Non-pigmented ciliary epithelial cell (primary cell): ENCODE data around the gene SPINK14.

Experiments used
- DNase-seq: peaks from one replicate; pipeline ENCODE4 v3.0.0-alpha.2; 2010; ENCODE audit warnings: low read depth

SPINK14 gene, protein sequence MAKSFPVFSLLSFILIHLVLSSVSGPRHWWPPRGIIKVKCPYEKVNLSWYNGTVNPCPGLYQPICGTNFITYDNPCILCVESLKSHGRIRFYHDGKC

GRCh38 chr5:148168246-148168645, at the start of gene SPINK14:
Gene SPINK14 (plus strand): TSS chr5:148168546. CDS start chr5:148169733, 1,187 bp downstream.
- no peak for DNase-seq

GRCh38 chr5:148120317-148120716, 48.0 kb upstream of the SPINK14 start:
- no peak for DNase-seq

DNA sequence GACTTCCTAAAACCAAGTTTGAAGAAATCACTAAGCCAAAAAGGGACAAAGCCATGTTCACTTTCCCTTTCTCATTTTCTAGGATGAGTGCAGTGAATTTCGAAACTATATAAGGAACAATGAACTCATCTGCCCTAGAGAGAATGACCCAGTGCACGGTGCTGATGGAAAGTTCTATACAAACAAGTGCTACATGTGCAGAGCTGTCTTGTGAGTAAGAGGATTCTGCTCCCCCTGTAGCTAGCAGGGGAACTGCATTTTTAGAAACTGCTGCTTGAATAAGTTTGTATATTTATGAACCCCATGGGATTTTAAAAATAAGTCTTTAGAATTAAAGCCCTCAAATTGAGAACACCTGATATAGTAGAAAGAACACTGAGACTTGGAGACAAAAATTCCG, 42.7 kb upstream of the SPINK14 start:
- no peak for DNase-seq

DNA sequence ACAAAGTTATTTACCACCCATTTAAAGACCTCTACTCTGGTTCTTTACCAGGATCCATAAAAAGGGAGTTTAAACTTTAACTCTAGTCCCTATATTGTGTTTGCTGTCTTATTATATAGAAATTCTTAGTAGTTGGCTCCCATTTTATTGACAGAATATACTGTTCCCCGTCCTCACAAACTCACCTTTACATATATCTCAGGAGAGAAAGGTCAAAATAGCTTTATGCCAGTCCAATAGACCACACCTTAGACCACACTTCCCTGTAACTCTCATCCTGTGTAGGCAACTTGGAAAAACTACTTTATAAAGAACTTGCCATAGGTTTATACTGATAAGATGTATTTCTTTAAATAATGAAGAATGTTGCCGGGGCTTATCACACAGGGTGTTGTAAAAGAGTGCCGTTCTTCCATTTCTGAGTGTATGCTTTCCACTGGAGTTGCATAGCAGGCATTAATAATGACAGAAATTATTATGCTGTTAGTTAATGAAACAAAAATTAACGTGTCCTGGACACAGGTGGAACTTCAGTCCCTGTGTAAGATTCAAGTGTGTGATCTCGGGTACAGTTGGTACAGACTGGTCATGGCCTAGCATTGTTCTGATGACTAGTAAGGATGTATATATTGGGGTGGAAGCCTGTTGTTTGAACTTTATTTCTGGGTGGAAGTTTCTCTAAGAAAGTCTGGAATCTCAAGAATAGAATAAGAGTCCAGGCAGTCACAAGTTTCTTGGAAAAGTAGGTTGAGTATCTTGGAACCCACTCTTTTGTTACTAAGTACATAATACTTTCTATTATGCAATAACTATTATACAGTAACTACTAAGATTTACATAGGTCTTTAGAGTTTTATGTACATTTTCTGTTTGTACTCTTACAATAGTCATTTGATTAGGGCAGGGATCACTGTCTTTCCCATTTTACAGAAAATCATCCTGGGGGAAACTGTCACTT, 33.0 kb upstream of the SPINK14 start:
- DNase-seq: no peak

DNA sequence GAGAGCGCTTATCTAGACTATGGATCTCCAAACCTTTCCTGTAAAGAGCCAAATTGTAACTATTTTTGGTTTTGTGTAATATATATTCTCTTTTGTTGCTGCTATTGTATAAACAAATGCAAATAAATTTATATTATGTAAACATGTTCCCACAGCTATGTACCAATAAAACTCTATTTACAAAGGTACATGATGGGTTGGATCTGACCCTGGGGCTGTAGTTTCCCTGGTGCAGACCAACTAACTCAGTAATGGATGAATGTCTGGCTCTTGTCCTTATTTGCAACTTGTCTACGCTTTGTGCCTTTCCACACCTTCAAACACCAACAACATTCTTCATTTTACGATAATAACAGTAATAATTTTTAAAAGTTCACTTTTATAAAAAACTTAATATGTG, 27.5 kb upstream of the SPINK14 start:
- no peak for DNase-seq

DNA sequence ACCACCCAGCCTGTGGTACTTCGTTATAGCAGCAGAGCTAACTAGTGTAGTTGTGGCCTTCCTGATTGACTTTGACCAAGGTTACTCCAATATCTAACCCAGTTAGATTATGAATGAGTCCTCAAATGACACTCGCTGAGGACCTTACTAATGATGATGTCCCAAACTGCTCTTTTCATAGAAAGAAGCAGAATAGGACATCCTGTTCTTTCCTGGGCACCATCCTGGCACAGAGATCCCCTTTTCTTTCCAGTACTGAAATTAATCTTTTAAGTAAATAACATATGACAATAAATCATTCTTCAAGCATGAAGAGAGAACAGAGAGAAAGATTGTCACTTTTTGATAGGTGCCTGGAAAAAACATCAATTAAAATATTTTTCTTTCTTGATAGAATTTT, 26.7 kb upstream of the SPINK14 start:
- DNase-seq: no peak

GRCh38 chr5:148145916-148146315, 22.4 kb upstream of the SPINK14 start:
- peak; percentile 37 for DNase-seq

- DNase-seq: no peak
Measured at GRCh38 chr5:148146487-148146886, 21.9 kb upstream of the SPINK14 start.

DNA sequence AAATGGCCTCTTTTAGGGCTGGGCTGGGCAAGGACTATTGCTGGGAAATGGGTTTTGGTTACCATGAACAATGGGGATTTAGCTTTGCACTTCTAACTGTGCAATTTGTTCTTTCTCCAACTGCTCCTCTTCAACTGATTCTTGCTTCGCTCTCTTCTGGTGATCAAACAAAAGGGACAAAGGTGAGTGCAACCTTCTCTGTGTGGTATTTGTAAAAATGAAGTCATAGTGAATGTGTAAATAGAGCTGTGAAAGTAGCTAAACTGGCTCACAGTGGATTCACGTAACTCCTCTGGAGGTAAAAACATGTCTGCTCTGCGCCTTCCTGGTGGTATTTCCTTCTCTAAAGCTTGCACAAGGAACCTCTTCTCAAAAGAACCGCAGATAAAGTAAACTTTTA, 20.9 kb upstream of the SPINK14 start:
- no peak for DNase-seq

DNA sequence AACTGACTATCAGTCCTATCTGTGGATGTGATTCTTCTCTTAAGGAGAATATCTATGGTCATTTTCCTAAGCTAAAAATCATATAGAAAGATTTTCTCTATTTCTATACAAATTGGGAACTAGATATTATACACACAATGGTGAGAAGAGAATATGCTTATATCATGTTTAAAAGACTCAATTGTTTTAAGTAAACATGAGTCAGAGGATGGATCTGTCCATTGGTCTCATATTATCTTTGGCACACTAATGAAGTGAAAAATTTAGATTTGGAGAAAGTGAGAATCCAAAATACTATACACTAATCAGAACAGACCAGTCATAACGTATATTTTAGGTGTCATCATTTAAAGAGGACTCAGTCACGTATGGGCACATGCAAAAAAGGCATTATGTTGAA, 16.5 kb upstream of the SPINK14 start:
- DNase-seq: no peak

DNA sequence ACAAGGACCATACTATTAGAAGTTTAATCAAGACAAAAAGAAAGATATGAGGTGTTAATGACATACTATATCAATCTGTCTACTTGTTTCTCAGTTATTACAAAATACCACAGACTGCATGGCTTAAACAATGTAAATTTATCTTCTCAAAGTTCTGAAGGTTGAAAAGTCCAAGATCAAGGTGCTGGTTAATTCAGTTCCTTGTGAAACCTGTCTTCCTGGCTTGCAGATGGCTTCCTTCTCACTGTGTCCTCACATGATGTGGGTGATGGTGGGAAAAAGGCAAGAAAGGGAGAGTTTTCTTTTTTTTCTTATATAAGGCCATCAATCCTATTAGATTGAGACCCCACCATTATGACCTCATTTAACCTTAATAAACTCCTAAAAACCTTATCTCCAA, 15.6 kb upstream of the SPINK14 start:
- no peak for DNase-seq

DNA sequence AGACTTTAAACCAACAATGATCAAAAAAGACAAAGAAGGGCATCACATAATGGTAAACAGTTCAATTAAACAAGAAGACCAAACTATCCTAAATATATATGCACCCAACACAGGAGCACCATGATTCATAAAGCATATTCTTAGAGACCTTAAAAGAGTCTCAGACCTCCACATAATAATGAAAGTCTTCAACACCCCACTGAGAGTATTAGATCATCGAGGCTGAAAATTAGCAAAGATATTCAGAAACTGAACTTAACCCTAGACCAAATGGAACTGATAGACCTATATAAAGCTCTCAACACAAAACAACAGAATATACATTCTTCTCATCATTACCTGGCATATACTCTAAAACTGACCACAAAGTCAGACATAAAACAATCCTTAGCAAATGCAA, 11.7 kb upstream of the SPINK14 start:
- DNase-seq: no peak

GRCh38 chr5:148162038-148162437, 6.3 kb upstream of the SPINK14 start:
- DNase-seq: no peak

GRCh38 chr5:148163345-148163744, 5.0 kb upstream of the SPINK14 start:
- DNase-seq: no peak

DNA sequence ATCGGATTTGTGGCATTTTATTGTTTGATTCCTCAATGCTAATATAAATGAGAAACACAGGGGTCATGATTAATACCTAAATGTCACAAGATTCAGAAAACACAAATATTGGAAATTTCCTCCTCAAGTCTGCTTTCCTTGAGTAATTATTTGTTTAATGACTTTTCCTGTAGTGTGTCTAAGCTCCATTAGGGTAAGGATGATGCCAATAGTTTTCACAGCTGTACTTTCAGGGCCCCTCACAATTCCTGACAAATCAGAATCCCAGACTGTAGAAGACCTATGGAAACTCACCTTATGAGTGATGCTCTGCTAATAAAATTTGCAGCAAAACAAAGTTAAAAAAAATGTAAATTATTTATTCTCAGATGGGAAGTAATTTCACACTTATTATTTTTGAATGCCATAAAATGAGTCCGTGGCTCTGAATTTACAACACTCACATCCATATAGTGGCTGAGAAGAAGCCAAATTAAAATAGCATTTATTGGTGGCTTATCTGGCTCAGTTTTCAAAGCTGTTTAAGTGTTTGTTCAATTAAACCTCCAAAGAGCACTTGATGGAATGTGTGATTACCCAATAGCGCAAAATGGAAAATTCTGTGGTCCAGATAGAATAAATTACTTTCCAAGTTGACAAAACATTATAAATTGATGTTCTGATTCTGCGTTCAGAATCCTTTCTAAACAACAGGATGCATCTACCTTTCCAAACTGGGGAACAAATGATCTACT, 1.6 kb upstream of the SPINK14 start:
- DNase-seq: no peak

GRCh38 chr5:148172377-148172776, 4.0 kb downstream of the SPINK14 start:
- no peak for DNase-seq

- no peak for DNase-seq
Measured at GRCh38 chr5:148176480-148176879, 8.1 kb downstream of the SPINK14 start.

DNA sequence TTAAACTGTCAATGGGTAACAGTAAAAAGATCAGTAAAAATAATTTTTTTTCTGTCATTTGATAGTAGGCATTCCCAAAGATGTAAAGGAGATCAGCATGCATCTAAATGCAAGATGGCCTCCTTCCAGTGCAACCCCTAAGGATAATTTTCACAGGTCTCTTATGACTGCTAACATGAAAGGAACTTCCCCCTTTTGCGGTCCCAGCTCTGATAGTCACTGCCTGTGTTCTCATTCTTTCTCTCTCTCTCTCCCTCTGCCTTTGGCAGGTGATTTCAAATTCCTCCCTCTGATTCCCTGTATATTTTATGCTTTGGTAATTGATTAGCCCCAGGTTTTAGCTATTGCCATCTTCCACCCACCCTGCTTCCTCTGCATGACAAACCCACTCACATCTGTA, 8.9 kb downstream of the SPINK14 start:
- no peak for DNase-seq

DNA sequence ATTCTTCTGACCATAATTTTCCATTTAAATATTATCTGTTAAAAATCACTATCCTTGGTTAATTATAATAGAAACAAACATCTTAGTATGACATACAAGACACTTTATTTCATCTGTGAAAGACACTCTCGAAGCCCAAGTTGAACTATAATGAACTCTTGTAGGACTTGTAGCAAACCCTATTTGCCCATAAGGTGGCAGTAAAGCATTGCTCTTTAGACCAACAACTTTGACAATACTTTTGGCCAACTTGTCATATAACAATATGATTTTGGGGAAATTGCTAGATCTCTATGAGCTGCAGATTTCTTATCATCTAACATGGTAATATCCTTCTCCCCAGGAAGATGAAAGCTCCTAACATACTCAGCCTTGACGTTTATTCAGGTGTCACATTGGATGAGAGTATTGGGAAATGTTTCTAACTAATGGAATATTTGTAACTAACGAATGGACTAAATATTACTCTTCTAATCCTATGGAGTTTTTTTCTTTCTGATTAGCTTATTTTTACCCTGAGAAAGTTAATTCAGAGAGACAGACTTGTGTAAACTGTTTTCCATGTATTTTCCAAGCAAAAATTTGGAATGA, 11.0 kb downstream of the SPINK14 start:
- DNase-seq: peak; percentile 26

- DNase-seq: peak; percentile 81
Measured at GRCh38 chr5:148186248-148187003, 18.1 kb downstream of the SPINK14 start.

- DNase-seq: no peak
Measured at GRCh38 chr5:148191010-148191409, 22.7 kb downstream of the SPINK14 start.

GRCh38 chr5:148193202-148193601, 24.9 kb downstream of the SPINK14 start:
- no peak for DNase-seq
